PC-9 (cell line): ENCODE data around the gene CEP83.

Source experiments
- EZH2 ChIP-seq: fragments of 200-600 bp; sonication (generic); IDR thresholded peaks from 2 replicates; pipeline ENCODE4 v1.8.0; 2017; ENCODE audit warnings: antibody characterized with exemption, low read depth
- TF ChIP-seq, protein P1 (sequence below): fragments of 200-600 bp; sonication (generic); conservative IDR thresholded peaks from 2 replicates; pipeline ENCODE4 v1.6.1; 2017; ENCODE audit warnings: mixed run types, antibody characterized with exemption, mild to moderate bottlenecking, moderate library complexity

DNA sequence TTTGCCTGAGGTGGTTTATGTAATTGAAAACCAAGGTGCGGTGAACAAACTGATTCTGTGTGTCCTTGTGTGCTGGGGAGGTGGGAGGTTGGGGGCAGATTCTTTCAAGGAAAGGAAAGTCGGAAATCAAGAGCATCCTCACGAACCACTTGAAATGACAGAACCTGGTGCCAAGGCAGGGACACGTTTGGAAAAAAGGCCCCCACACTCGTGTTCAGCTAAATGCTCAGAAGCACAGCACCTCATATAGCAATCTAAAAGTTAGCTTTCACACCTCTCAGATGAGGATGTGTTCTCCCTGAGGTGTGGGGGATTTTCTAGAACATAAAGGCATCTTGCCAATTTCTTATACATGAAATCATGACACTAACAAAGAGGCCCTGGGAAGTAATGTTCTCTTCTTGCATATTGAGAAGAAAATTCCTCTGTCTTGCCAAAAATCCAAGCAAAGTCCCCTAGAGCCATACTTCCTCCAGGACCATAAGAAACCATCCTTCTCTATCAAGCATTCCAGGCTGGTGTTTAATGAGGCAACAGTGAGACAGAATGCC lies 191.7 kb downstream of the CEP83 start:
- TF ChIP-seq EZH2, result no peak
- TF ChIP-seq, protein P1, sequence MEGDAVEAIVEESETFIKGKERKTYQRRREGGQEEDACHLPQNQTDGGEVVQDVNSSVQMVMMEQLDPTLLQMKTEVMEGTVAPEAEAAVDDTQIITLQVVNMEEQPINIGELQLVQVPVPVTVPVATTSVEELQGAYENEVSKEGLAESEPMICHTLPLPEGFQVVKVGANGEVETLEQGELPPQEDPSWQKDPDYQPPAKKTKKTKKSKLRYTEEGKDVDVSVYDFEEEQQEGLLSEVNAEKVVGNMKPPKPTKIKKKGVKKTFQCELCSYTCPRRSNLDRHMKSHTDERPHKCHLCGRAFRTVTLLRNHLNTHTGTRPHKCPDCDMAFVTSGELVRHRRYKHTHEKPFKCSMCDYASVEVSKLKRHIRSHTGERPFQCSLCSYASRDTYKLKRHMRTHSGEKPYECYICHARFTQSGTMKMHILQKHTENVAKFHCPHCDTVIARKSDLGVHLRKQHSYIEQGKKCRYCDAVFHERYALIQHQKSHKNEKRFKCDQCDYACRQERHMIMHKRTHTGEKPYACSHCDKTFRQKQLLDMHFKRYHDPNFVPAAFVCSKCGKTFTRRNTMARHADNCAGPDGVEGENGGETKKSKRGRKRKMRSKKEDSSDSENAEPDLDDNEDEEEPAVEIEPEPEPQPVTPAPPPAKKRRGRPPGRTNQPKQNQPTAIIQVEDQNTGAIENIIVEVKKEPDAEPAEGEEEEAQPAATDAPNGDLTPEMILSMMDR, result no peak
